H1 (cell line): ENCODE results near the gene CC2D1A.
A peak's percentile ranks its signal among the peaks of the same experiment; 100 is the strongest.

Experiments used
- CBX5 ChIP-seq: fragments of 300-800, 300-1000 bp; sonication (generic); IDR thresholded peaks from 2 replicates; pipeline ENCODE4 v1.7.1; 2016; ENCODE audit warnings: antibody characterized with exemption, low read length, low read depth
- CHD2 ChIP-seq: IDR thresholded peaks from 2 replicates; pipeline ENCODE4 v1.6.1; 2012; ENCODE audit warnings: low read length, improper control_type of control experiment
- CREB1 ChIP-seq: IDR thresholded peaks from 2 replicates; pipeline ENCODE4 v1.6.1; 2012; ENCODE audit warnings: inconsistent platforms
- FOSL1 ChIP-seq: IDR thresholded peaks from 2 replicates; pipeline ENCODE4 v1.6.1; 2011; ENCODE audit warnings: mild to moderate bottlenecking, low read depth, low read length, moderate library complexity; ENCODE audit not compliant: insufficient read depth
- RBBP5 ChIP-seq: IDR thresholded peaks from 2 replicates; pipeline ENCODE4 v1.7.1; 2012; ENCODE audit warnings: low read depth, mild to moderate bottlenecking, inconsistent platforms, low read length, moderate library complexity, borderline replicate concordance
- SAP30 ChIP-seq: fragments of 300-600 bp; sonication (generic); IDR thresholded peaks from 2 replicates; pipeline ENCODE4 v1.7.1; 2012; ENCODE audit warnings: low read length, moderate library complexity, mild to moderate bottlenecking, inconsistent platforms; ENCODE audit not compliant: insufficient read depth, insufficient replicate concordance
- SP4 ChIP-seq: IDR thresholded peaks from 2 replicates; pipeline ENCODE4 v1.6.1; 2012; ENCODE audit warnings: low read length, inconsistent platforms
- TEAD4 ChIP-seq: IDR thresholded peaks from 2 replicates; pipeline ENCODE4 v1.6.1; 2012; ENCODE audit warnings: low read depth, low read length, inconsistent platforms, mixed read lengths
- YY1 ChIP-seq: IDR thresholded peaks from 2 replicates; pipeline ENCODE4 v1.6.1; 2011; ENCODE audit warnings: low read depth, mild to moderate bottlenecking, low read length
- ZNF274 ChIP-seq: IDR thresholded peaks from 2 replicates; pipeline ENCODE4 v1.7.0; 2012; ENCODE audit warnings: low read length, borderline replicate concordance; ENCODE audit errors: extremely low read depth
- TF ChIP-seq, protein P1 (sequence below), 3 experiments: IDR thresholded peaks; 1 replicate in 2 of 3; 2 replicates in 1 of 3; pipeline versions ENCODE4 v1.5.1 to v1.6.1; 2011; ENCODE audit warnings: low read length in 3 of 3, mild to moderate bottlenecking in 3 of 3, inconsistent platforms in 2 of 3, low read depth in 1 of 3, moderate library complexity in 1 of 3; ENCODE audit not compliant: insufficient read depth in 1 of 3; ENCODE audit errors: control extremely low read depth in 1 of 3

DNA sequence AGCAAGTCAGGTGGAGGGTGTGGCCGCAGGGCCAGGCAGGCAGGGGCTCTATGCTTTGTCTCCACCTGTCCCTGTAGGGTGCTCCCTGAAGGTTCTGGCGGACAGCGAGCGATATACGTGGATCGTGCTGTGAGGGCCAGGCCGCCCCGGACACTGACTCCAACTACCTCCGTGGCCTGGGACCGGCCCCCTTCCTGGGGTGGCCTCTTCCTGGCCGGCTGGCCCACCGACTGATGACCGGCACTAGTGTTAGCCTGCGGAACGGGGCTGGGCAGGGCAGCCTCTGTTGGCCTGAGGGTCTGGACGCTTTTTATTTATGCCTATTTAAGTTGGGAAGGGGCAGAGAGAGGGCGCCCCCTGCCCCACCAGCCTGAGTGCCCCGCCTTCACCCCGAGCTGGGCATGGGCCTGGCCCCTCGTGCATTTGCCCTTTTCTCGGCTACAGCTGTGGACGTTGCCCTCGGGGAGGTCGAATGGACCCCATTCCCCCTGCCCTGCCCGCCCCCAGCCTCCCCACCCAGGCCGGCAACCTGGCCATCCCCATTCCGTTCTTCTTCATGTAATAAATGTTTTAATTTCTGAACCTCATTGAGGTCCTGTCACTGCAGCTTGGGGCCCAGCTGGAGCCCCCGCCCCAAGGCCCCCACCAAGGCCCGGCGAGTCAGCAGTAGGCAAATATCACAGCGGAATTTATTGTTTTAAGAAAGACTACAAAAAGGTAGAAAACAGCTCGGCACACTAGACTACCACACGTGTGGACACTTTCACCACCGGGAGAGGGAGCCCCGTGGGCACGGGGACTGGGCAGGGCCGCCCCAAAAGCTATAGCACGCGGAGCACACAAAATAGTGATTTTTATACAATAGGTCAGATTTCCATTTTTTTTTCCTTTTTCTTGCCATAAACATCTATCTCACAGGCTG lies 55.1 kb downstream of the CC2D1A start:
- TF ChIP-seq, protein P1, sequence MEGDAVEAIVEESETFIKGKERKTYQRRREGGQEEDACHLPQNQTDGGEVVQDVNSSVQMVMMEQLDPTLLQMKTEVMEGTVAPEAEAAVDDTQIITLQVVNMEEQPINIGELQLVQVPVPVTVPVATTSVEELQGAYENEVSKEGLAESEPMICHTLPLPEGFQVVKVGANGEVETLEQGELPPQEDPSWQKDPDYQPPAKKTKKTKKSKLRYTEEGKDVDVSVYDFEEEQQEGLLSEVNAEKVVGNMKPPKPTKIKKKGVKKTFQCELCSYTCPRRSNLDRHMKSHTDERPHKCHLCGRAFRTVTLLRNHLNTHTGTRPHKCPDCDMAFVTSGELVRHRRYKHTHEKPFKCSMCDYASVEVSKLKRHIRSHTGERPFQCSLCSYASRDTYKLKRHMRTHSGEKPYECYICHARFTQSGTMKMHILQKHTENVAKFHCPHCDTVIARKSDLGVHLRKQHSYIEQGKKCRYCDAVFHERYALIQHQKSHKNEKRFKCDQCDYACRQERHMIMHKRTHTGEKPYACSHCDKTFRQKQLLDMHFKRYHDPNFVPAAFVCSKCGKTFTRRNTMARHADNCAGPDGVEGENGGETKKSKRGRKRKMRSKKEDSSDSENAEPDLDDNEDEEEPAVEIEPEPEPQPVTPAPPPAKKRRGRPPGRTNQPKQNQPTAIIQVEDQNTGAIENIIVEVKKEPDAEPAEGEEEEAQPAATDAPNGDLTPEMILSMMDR (IDR thresholded peaks at IDR 0.05; ENCODE audit: control extremely low read depth in 1 of 3, insufficient read depth in 1 of 3, low read depth in 1 of 3, low read length in 3 of 3), result peak in 2 of 3 experiments; percentile 6 to 12; a peak in 3 of 4 replicates
- TF ChIP-seq ZNF274, result no peak
- no peak for TF ChIP-seq CHD2
- TF ChIP-seq RBBP5, result no peak
- no peak for TF ChIP-seq CREB1
- no peak for TF ChIP-seq YY1
- TF ChIP-seq TEAD4, result no peak
- TF ChIP-seq FOSL1, result no peak
- no peak for TF ChIP-seq SP4
- TF ChIP-seq CBX5, result no peak
- no peak for TF ChIP-seq SAP30
